CD4-positive, alpha-beta memory T cell (primary cell): ENCODE measurements around the gene UBASH3A. TPM values are rescaled to one million over a fixed set of nuclear protein-coding genes. Genes with fewer than 3 reads are reported as not detected.

Experiments
- CTCF ChIA-PET: fragments of 350-600 bp; sonication (Branson Sonifier 250); formaldehyde crosslinking; loops from one replicate; lab custom pipeline; 2021; ENCODE audit warnings: inconsistent platforms; ENCODE audit not compliant: partially characterized antibody; lab: Charles Lee
- POLR2A ChIA-PET: fragments of 350-600 bp; sonication (Branson Sonifier 250); formaldehyde crosslinking; loops from one replicate; lab custom pipeline; 2021; ENCODE audit not compliant: partially characterized antibody; lab: Charles Lee
- DNase-seq, 5 donors: peaks; one replicate each; pipeline versions ENCODE4 v3.0.0 to v3.0.0-alpha.2; 2020 to 2022; ENCODE audit warnings: mixed read lengths in 1 of 5
- H3K27ac ChIP-seq: one replicate; pipeline ENCODE4 v1.7.0; 2013; ENCODE audit warnings: low read depth, low read length
- H3K27me3 ChIP-seq: 2 replicates; pipeline ENCODE4 v1.7.0; 2013; ENCODE audit warnings: mild to moderate bottlenecking, low read length, moderate library complexity; ENCODE audit not compliant: insufficient read depth
- H3K36me3 ChIP-seq: 2 replicates; pipeline ENCODE4 v1.7.0; 2013; ENCODE audit warnings: mild to moderate bottlenecking, low read length, moderate library complexity; ENCODE audit not compliant: insufficient read depth
- H3K4me1 ChIP-seq: 2 replicates; pipeline ENCODE4 v1.7.0; 2013; ENCODE audit warnings: mild to moderate bottlenecking, low read length, moderate library complexity; ENCODE audit not compliant: insufficient read depth
- H3K4me3 ChIP-seq, 2 donors: one replicate each; pipeline ENCODE4 v1.7.0; 2013; ENCODE audit warnings: low read length in 2 of 2, mild to moderate bottlenecking in 1 of 2
- H3K9me3 ChIP-seq, 2 donors: one replicate each; pipeline ENCODE4 v1.7.0; 2013; ENCODE audit warnings: low read length in 2 of 2, control low read depth in 1 of 2; ENCODE audit not compliant: control insufficient read depth in 1 of 2
- H3K27ac Mint-ChIP-seq, 7 donors: one replicate each; pipeline ENCODE4 v1.8.0; 2020 to 2021; ENCODE audit warnings: mixed read lengths in 7 of 7, mild to moderate bottlenecking in 6 of 7, inconsistent platforms in 3 of 7, moderate library complexity in 3 of 7
- H3K27me3 Mint-ChIP-seq, 2 donors: one replicate each; pipeline ENCODE4 v1.8.0; 2020 to 2021; ENCODE audit warnings: mixed read lengths in 2 of 2
- H3K36me3 Mint-ChIP-seq, 2 donors: one replicate each; pipeline ENCODE4 v1.8.0; 2020 to 2021; ENCODE audit warnings: mixed read lengths in 2 of 2, inconsistent platforms in 1 of 2, mild to moderate bottlenecking in 1 of 2
- H3K4me1 Mint-ChIP-seq, 4 donors: one replicate each; pipeline ENCODE4 v1.8.0; 2020 to 2021; ENCODE audit warnings: mixed read lengths in 4 of 4, mild to moderate bottlenecking in 1 of 4
- H3K4me3 Mint-ChIP-seq, 8 donors: one replicate each; pipeline ENCODE4 v1.8.0; 2020 to 2021; ENCODE audit warnings: mixed read lengths in 8 of 8, mild to moderate bottlenecking in 7 of 8, moderate library complexity in 6 of 8, inconsistent platforms in 3 of 8
- H3K9me3 Mint-ChIP-seq, 8 donors: one replicate each; pipeline ENCODE4 v1.8.0; 2020 to 2021; ENCODE audit warnings: mixed read lengths in 8 of 8, mild to moderate bottlenecking in 5 of 8, inconsistent platforms in 3 of 8, moderate library complexity in 1 of 8
- intact Hi-C: fragments of 100-400 bp; cut with micrococcal nuclease; formaldehyde crosslinking; loops from one replicate; pipeline ENCODE4 v1.15.1; 2023
- polyA plus RNA-seq, 2 donors: library from polyadenylated mRNA; unstranded; fragments of 300-500 nt; fragmentation: Illumina TruSeq; gene quantifications; one replicate each; pipeline ENCODE4 v1.2.3, GENCODE V29; 2021
- total RNA-seq, 2 experiments: library from RNA; stranded (reverse); gene quantifications; one replicate each; pipeline ENCODE4 v1.2.3, GENCODE V29; 2021

Gene UBASH3A
- total and polyA plus RNA-seq, 4 experiments from 2014 or later = 43.1 to 93.6 (median 68.7) TPM

GRCh38 chr21:42452401-42453223 is 48.9 kb downstream of the UBASH3A start:
- Mint-ChIP-seq H3K27me3 (no peaks in the 10 kb centered on the region), H3K4me3 (no peak overlapping the region), H3K27ac (no peak overlapping the region), H3K36me3 (peaks cover 8 to 13% of the 10 kb centered on the region in 2 donors), H3K9me3 (peaks cover 0 to 2% (median 0%) of the 10 kb centered on the region in 8 donors), H3K4me1 (peaks cover 16 to 54% (median 32%) of the 10 kb centered on the region in 4 donors)
- intact Hi-C loops = loop anchor here (5.0 kb wide), 1 partner anchor 35 kb away; no protein-coding TSS in a partner anchor
- POLR2A ChIA-PET = interaction anchor here (1.0 to 1.1 kb wide), 2 partner anchors 29 to 49 kb away, joined by 3 to 4 read pairs; partner anchors contain the start of gene UBASH3A
- H3K27ac ChIP-seq = no peak overlapping the region
- H3K36me3 ChIP-seq = peaks cover 8% of the 10 kb centered on the region
- peaks cover 31% of the 10 kb centered on the region for H3K4me1 ChIP-seq
- DNase-seq = no peak
- no peak overlapping the region for H3K4me3 ChIP-seq
- H3K9me3 ChIP-seq = no peaks in the 10 kb centered on the region
- CTCF ChIA-PET = interaction anchor here (1.1 to 5.3 kb wide), 4 partner anchors 28 to 307 kb away, joined by 3 to 60 read pairs (median 6); no protein-coding TSS in a partner anchor
- no peaks in the 10 kb centered on the region for H3K27me3 ChIP-seq

GRCh38 chr21:42453224-42453985 is 49.7 kb downstream of the UBASH3A start:
- Mint-ChIP-seq H3K9me3 (no peaks in the 10 kb centered on the region), H3K27ac (peak overlapping the region in 1 of 7 donors; percentile 66), H3K4me1 (peaks cover 12 to 46% (median 28%) of the 10 kb centered on the region in 4 donors), H3K27me3 (no peaks in the 10 kb centered on the region), H3K4me3 (no peak overlapping the region), H3K36me3 (peaks cover 0 to 5% of the 10 kb centered on the region in 2 donors)
- no peak overlapping the region for H3K4me3 ChIP-seq
- no peak for DNase-seq
- CTCF ChIA-PET = interaction anchor here (1.2 to 1.4 kb wide), 2 partner anchors 116 to 117 kb away, joined by 5 to 6 read pairs; no protein-coding TSS in a partner anchor
- peaks cover under 1% of the 10 kb centered on the region for H3K36me3 ChIP-seq
- intact Hi-C loops = loop anchor here (5.0 kb wide), 1 partner anchor 36 kb away; no protein-coding TSS in a partner anchor
- no peaks in the 10 kb centered on the region for H3K27me3 ChIP-seq
- H3K27ac ChIP-seq = no peak overlapping the region
- no peaks in the 10 kb centered on the region for H3K9me3 ChIP-seq
- POLR2A ChIA-PET = interaction anchor here (1.1 kb wide), 1 partner anchor 30 kb away, joined by 4 read pairs; no protein-coding TSS in a partner anchor
- peaks cover 31% of the 10 kb centered on the region for H3K4me1 ChIP-seq

GRCh38 chr21:42453986-42454570 is 50.4 kb downstream of the UBASH3A start:
- intact Hi-C loops = loop anchor here (5.0 kb wide), 1 partner anchor 37 kb away; no protein-coding TSS in a partner anchor
- Mint-ChIP-seq H3K9me3 (no peaks in the 10 kb centered on the region), H3K4me1 (peaks cover 11 to 39% (median 26%) of the 10 kb centered on the region in 4 donors), H3K27ac (no peak overlapping the region), H3K36me3 (peaks cover 0 to 4% of the 10 kb centered on the region in 2 donors), H3K4me3 (no peak overlapping the region), H3K27me3 (no peaks in the 10 kb centered on the region)
- Histone ChIP-seq H3K4me3 (no peak overlapping the region), H3K4me1 (peaks cover 31% of the 10 kb centered on the region), H3K27me3 (no peaks in the 10 kb centered on the region), H3K27ac (no peak overlapping the region), H3K36me3 (no peaks in the 10 kb centered on the region), H3K9me3 (no peaks in the 10 kb centered on the region)
- no peak for DNase-seq
- CTCF ChIA-PET = interaction anchor here (1.2 to 1.8 kb wide), 3 partner anchors 50 to 118 kb away, joined by 4 to 6 read pairs (median 5); partner anchors contain the start of gene UBASH3A
- POLR2A ChIA-PET = interaction anchor here (1.1 kb wide), 1 partner anchor 51 kb away, joined by 3 read pairs; no protein-coding TSS in a partner anchor

- peaks cover 0 to 4% of the 10 kb centered on the region in 2 donors for H3K36me3 Mint-ChIP-seq
- no peak overlapping the region for H3K27ac Mint-ChIP-seq
- no peak for DNase-seq
- H3K4me3 Mint-ChIP-seq = no peak overlapping the region
- no peaks in the 10 kb centered on the region for H3K27me3 Mint-ChIP-seq
- intact Hi-C loops = loop anchor here (5.0 kb wide), 1 partner anchor 37 kb away; no protein-coding TSS in a partner anchor
- no peaks in the 10 kb centered on the region for H3K27me3 ChIP-seq
- no peaks in the 10 kb centered on the region for H3K9me3 ChIP-seq
- ChIA-PET POLR2A (interaction anchor here (1.1 kb wide), 1 partner anchor 52 kb away, joined by 3 read pairs; no protein-coding TSS in a partner anchor), CTCF (interaction anchor here (1.4 to 1.8 kb wide), 2 partner anchors 51 to 119 kb away, joined by 4 to 6 read pairs; partner anchors contain the start of gene UBASH3A)
- no peaks in the 10 kb centered on the region for H3K9me3 Mint-ChIP-seq
- H3K27ac ChIP-seq = no peak overlapping the region
- peaks cover 25% of the 10 kb centered on the region for H3K4me1 ChIP-seq
- H3K36me3 ChIP-seq = no peaks in the 10 kb centered on the region
- H3K4me3 ChIP-seq = no peak overlapping the region
- peaks cover 10 to 34% (median 22%) of the 10 kb centered on the region in 4 donors for H3K4me1 Mint-ChIP-seq
These were observed 51.1 kb downstream of the UBASH3A start for GRCh38 chr21:42454786-42455185.

- no peak for DNase-seq
- H3K4me3 Mint-ChIP-seq = no peak overlapping the region
- Histone ChIP-seq H3K4me3 (no peak overlapping the region), H3K9me3 (no peaks in the 10 kb centered on the region), H3K36me3 (no peaks in the 10 kb centered on the region), H3K27ac (no peak overlapping the region), H3K4me1 (peaks cover 22% of the 10 kb centered on the region), H3K27me3 (no peaks in the 10 kb centered on the region)
- intact Hi-C loops = no loop called here
- H3K27ac Mint-ChIP-seq = peak overlapping the region in 1 of 7 donors; percentile 69
- CTCF ChIA-PET = interaction anchor here (1.4 to 1.8 kb wide), 2 partner anchors 51 to 119 kb away, joined by 4 to 6 read pairs; partner anchors contain the start of gene UBASH3A
- H3K9me3 Mint-ChIP-seq = no peaks in the 10 kb centered on the region
- H3K27me3 Mint-ChIP-seq = no peaks in the 10 kb centered on the region
- peaks cover 6 to 30% (median 20%) of the 10 kb centered on the region in 4 donors for H3K4me1 Mint-ChIP-seq
- H3K36me3 Mint-ChIP-seq = no peaks in the 10 kb centered on the region
- POLR2A ChIA-PET = interaction anchor here (1.1 to 1.7 kb wide), 2 partner anchors 12 to 52 kb away, joined by 3 to 4 read pairs; no protein-coding TSS in a partner anchor
These were observed 51.5 kb downstream of the UBASH3A start for GRCh38 chr21:42455196-42455595.

GRCh38 chr21:42455754-42456440 is 52.2 kb downstream of the UBASH3A start:
- H3K27ac Mint-ChIP-seq = peak overlapping the region in 3 of 7 donors; percentile 62 to 92 (median 77)
- Histone ChIP-seq H3K9me3 (no peaks in the 10 kb centered on the region), H3K27me3 (no peaks in the 10 kb centered on the region), H3K27ac (no peak overlapping the region), H3K4me3 (no peak overlapping the region), H3K4me1 (peaks cover 20% of the 10 kb centered on the region), H3K36me3 (no peaks in the 10 kb centered on the region)
- intact Hi-C loops = no loop called here
- no peaks in the 10 kb centered on the region for H3K36me3 Mint-ChIP-seq
- CTCF ChIA-PET = interaction anchor here (1.4 to 2.6 kb wide), 3 partner anchors 52 to 311 kb away, joined by 3 to 7 read pairs (median 4); partner anchors contain the start of gene UBASH3A
- no peaks in the 10 kb centered on the region for H3K27me3 Mint-ChIP-seq
- H3K4me3 Mint-ChIP-seq = no peak overlapping the region
- no peaks in the 10 kb centered on the region for H3K9me3 Mint-ChIP-seq
- H3K4me1 Mint-ChIP-seq = peaks cover 10 to 30% (median 22%) of the 10 kb centered on the region in 4 donors
- POLR2A ChIA-PET = interaction anchor here (0.9 to 1.7 kb wide), 5 partner anchors 9 to 119 kb away, joined by 3 to 4 read pairs (median 4); no protein-coding TSS in a partner anchor
- no peak for DNase-seq
